ENCODE measurements around the gene NMU.

- TF ChIP-seq CTCF (IDR thresholded peaks at IDR 0.05) = no peak
- no peak for TF ChIP-seq POLR2AphosphoS5 (IDR thresholded peaks at IDR 0.05; ENCODE audit: low read depth, low read length)
- no peak for TF ChIP-seq REST (IDR thresholded peaks at IDR 0.05; ENCODE audit: insufficient read depth in 1 of 2, low read depth in 2 of 2, low read length in 1 of 2)
These were observed 1.2 kb upstream of the NMU start for GRCh38 chr4:55637272-55637820.
